IMR-90 (cell line): ENCODE results near the gene TBC1D22A. TPM values are rescaled to one million over a fixed set of nuclear protein-coding genes. Genes with fewer than 3 reads are reported as not detected.

ENCODE experiments used
- ATAC-seq: fragments of 200-7000 bp; cut with Tn5 transposase; 2 replicates; pipeline ENCODE4 v1.9.1; 2020; ENCODE audit warnings: low read depth, mild to moderate bottlenecking, moderate library complexity
- BruUV-seq: library from RNA; stranded (reverse); fragments of 400-500 nt; replicated peaks from 2 replicates; lab custom pipeline; 2021; lab: Mats Ljungman, UMichigan
- CTCF ChIA-PET: fragments of 300-600 bp; formaldehyde crosslinking; extraction: SDS; loops from one replicate; lab custom pipeline; 2021; ENCODE audit warnings: antibody characterized with exemption; lab: Yijun Ruan, JAX
- POLR2A ChIA-PET: fragments of 300-600 bp; sonication (Branson Sonifier 250); formaldehyde crosslinking; loops from one replicate; lab custom pipeline; 2022; ENCODE audit warnings: antibody characterized with exemption; ENCODE audit not compliant: unreplicated experiment; lab: Charles Lee
- DNase-seq: peaks from one replicate; pipeline ENCODE4 v3.0.0; 2013
- H2AFZ ChIP-seq: replicated peaks from 2 replicates; pipeline ENCODE3; 2013; ENCODE audit warnings: low read length, mild to moderate bottlenecking; ENCODE audit not compliant: poor library complexity
- H2AK5ac ChIP-seq: 2 replicates; pipeline ENCODE4 v1.6.1; 2013; ENCODE audit warnings: low read depth, low read length, inconsistent platforms
- H2AK9ac ChIP-seq: replicated peaks from 2 replicates; pipeline ENCODE3; 2013; ENCODE audit warnings: mild to moderate bottlenecking, low read depth, low read length, moderate library complexity; ENCODE audit not compliant: poor library complexity
- H2BK120ac ChIP-seq: 2 replicates; pipeline ENCODE4 v1.6.1; 2013; ENCODE audit warnings: low read depth, low read length, inconsistent platforms
- H2BK15ac ChIP-seq: 3 replicates; pipeline ENCODE4 v1.6.1; 2013; ENCODE audit warnings: low read depth, low read length, inconsistent platforms
- H2BK20ac ChIP-seq: 2 replicates; pipeline ENCODE4 v1.6.1; 2013; ENCODE audit warnings: low read depth, mild to moderate bottlenecking, inconsistent platforms, low read length, moderate library complexity
- H2BK5ac ChIP-seq: 2 replicates; pipeline ENCODE4 v1.6.1; 2013; ENCODE audit warnings: mild to moderate bottlenecking, low read depth, low read length, inconsistent platforms; ENCODE audit not compliant: poor library complexity, severe bottlenecking
- H3K14ac ChIP-seq: replicated peaks from 2 replicates; pipeline ENCODE4 v1.6.1; 2013; ENCODE audit warnings: low read depth, low read length, inconsistent platforms
- H3K18ac ChIP-seq: 2 replicates; pipeline ENCODE4 v1.6.1; 2013; ENCODE audit warnings: low read depth, low read length, control low read depth
- H3K23ac ChIP-seq: 2 replicates; pipeline ENCODE4 v1.6.1; 2013; ENCODE audit warnings: low read depth, low read length, inconsistent platforms
- H3K27ac ChIP-seq: 2 replicates; pipeline ENCODE4 v1.5.1; 2013; ENCODE audit warnings: mild to moderate bottlenecking, control low read depth, low read length; ENCODE audit not compliant: insufficient read depth
- H3K27me3 ChIP-seq: 2 replicates; pipeline ENCODE4 v1.6.1; 2013; ENCODE audit warnings: low read length; ENCODE audit not compliant: control insufficient read depth, insufficient read depth
- H3K36me3 ChIP-seq: 2 replicates; pipeline ENCODE4 v1.6.1; 2013; ENCODE audit warnings: low read length, mixed read lengths; ENCODE audit not compliant: control insufficient read depth, insufficient read depth
- H3K4ac ChIP-seq: 2 replicates; pipeline ENCODE4 v1.6.1; 2013; ENCODE audit warnings: low read depth, low read length, inconsistent platforms
- H3K4me1 ChIP-seq: 2 replicates; pipeline ENCODE4 v1.6.1; 2013; ENCODE audit warnings: low read length, mixed read lengths; ENCODE audit not compliant: control insufficient read depth, insufficient read depth
- H3K4me2 ChIP-seq: 2 replicates; pipeline ENCODE4 v1.6.1; 2013; ENCODE audit warnings: low read depth, mild to moderate bottlenecking, control low read depth, low read length, moderate library complexity
- H3K4me3 ChIP-seq: 2 replicates; pipeline ENCODE4 v1.5.1; 2013; ENCODE audit warnings: low read depth, mild to moderate bottlenecking, control low read depth, low read length, moderate library complexity; ENCODE audit not compliant: insufficient read depth
- H3K56ac ChIP-seq: 2 replicates; pipeline ENCODE4 v1.6.1; 2013; ENCODE audit warnings: low read length, inconsistent platforms; ENCODE audit not compliant: insufficient read depth; ENCODE audit errors: extremely low read depth
- H3K79me1 ChIP-seq, 2 experiments: 2 replicates each; pipeline ENCODE4 v1.6.1; 2013; ENCODE audit warnings: low read length in 2 of 2, inconsistent platforms in 1 of 2, low read depth in 1 of 2
- H3K9ac ChIP-seq: 2 replicates; pipeline ENCODE4 v1.6.1; 2013; ENCODE audit warnings: low read depth, low read length, control low read depth
- H3K9me1 ChIP-seq: 2 replicates; pipeline ENCODE4 v1.6.1; 2013; ENCODE audit warnings: low read length, inconsistent platforms; ENCODE audit not compliant: insufficient read depth
- H3K9me3 ChIP-seq: 2 replicates; pipeline ENCODE4 v1.6.1; 2013; ENCODE audit warnings: low read length; ENCODE audit not compliant: control insufficient read depth, insufficient read depth
- H4K20me1 ChIP-seq: 2 replicates; pipeline ENCODE4 v1.6.1; 2013; ENCODE audit warnings: low read length, inconsistent platforms; ENCODE audit not compliant: insufficient read depth
- H4K5ac ChIP-seq: 2 replicates; pipeline ENCODE4 v1.6.1; 2013; ENCODE audit warnings: mild to moderate bottlenecking, low read depth, low read length, control low read depth
- H4K8ac ChIP-seq, 2 experiments: 2 replicates each; pipeline ENCODE4 v1.6.1; 2013; ENCODE audit warnings: low read depth in 2 of 2, low read length in 2 of 2, control low read depth in 1 of 2, inconsistent platforms in 1 of 2
- H4K91ac ChIP-seq: 2 replicates; pipeline ENCODE4 v1.6.1; 2013; ENCODE audit warnings: low read depth, low read length, inconsistent platforms; ENCODE audit not compliant: insufficient read depth
- CEBPB ChIP-seq: IDR thresholded peaks from 2 replicates; pipeline ENCODE4 v1.6.1; 2012; ENCODE audit warnings: low read depth, low read length, improper control_type of control experiment
- CHD1 ChIP-seq: IDR thresholded peaks from 2 replicates; pipeline ENCODE4 v1.6.1; 2012; ENCODE audit warnings: low read depth, low read length, improper control_type of control experiment
- CTCF ChIP-seq: conservative IDR thresholded peaks from 2 replicates; pipeline ENCODE4 v1.5.1; 2012; ENCODE audit warnings: mild to moderate bottlenecking, low read depth, low read length, improper control_type of control experiment
- ELK1 ChIP-seq: fragments of 150-350 bp; IDR thresholded peaks from 2 replicates; pipeline ENCODE4 v1.6.1; 2016; ENCODE audit warnings: low read depth, mild to moderate bottlenecking, low read length, moderate library complexity, borderline replicate concordance
- FOS ChIP-seq: fragments of 150-350 bp; IDR thresholded peaks from 2 replicates; pipeline ENCODE4 v1.6.1; 2016; ENCODE audit warnings: low read depth, low read length
- MXI1 ChIP-seq: IDR thresholded peaks from 2 replicates; pipeline ENCODE4 v1.6.1; 2012; ENCODE audit warnings: low read depth, mild to moderate bottlenecking, low read length, moderate library complexity, borderline replicate concordance
- NFE2L2 ChIP-seq: fragments of 150-350 bp; IDR thresholded peaks from 2 replicates; pipeline ENCODE4 v1.6.1; 2016; ENCODE audit warnings: low read depth, mild to moderate bottlenecking, low read length
- POLR2A ChIP-seq: IDR thresholded peaks from 2 replicates; pipeline ENCODE4 v1.6.1; 2012; ENCODE audit warnings: mild to moderate bottlenecking, low read depth, low read length
- RFX5 ChIP-seq: IDR thresholded peaks from 2 replicates; pipeline ENCODE4 v1.8.0; 2012; ENCODE audit warnings: low read depth, mild to moderate bottlenecking, low read length, moderate library complexity
- SMC3 ChIP-seq: fragments of 150-350 bp; IDR thresholded peaks from 2 replicates; pipeline ENCODE4 v1.6.1; 2016; ENCODE audit warnings: low read depth, mild to moderate bottlenecking, antibody characterized with exemption, low read length, moderate library complexity
- USF2 ChIP-seq: fragments of 150-350 bp; IDR thresholded peaks from 2 replicates; pipeline ENCODE4 v1.6.1; 2017; ENCODE audit warnings: mild to moderate bottlenecking, antibody characterized with exemption, low read length, low read depth
- WGBS, 2 experiments: methylation state at CpG; one replicate each; pipeline versions ENCODE4 v1.1.5 to v1.1.7; 2013; ENCODE audit warnings: missing lambda C conversion rate in 2 of 2; ENCODE audit not compliant: insufficient read length in 1 of 2; ENCODE audit errors: extremely low coverage in 2 of 2; 5-methylcytosine and 5-hydroxymethylcytosine counted together
- dilution Hi-C: fragments of 300-500 bp; cut with HindIII; formaldehyde crosslinking; loops from one replicate; pipeline ENCODE4 v1.14.3; 2018; ENCODE audit warnings: low sequenced_read_pairs; ENCODE audit not compliant: unreplicated experiment
- in situ Hi-C: fragments of 300-500 bp; cut with MboI; formaldehyde crosslinking; loops from 3 replicates; pipeline ENCODE4 v1.14.3; 2019; ENCODE audit warnings: low sequenced_read_pairs, inconsistent platforms, mixed read lengths
- intact Hi-C: fragments of 100-400 bp; cut with micrococcal nuclease; formaldehyde crosslinking; loops from 2 replicates; pipeline ENCODE4 v1.10.0; 2022
- polyA plus RNA-seq, 3 experiments: library from polyadenylated mRNA; depleted of rRNA; stranded (reverse); fragments of >200 nt; gene quantifications; 2 replicates each; pipeline ENCODE4 v1.2.3, GENCODE V29; 2012; ENCODE audit warnings: low replicate concordance in 1 of 3
- total RNA-seq: library from RNA; depleted of rRNA; stranded (reverse); fragments of >200 nt; gene quantifications from 2 replicates; pipeline ENCODE4 v1.2.3, GENCODE V29; 2012

Gene TBC1D22A
- total and polyA plus RNA-seq, 2 of the 4 experiments (the other 2 are of a cell fraction): 9.0 to 16.7 TPM

- no peaks in the 10 kb centered on the region for H3K4me1 ChIP-seq
- H3K27ac ChIP-seq: no peak overlapping the region
- peak overlapping the region; percentile 4 for H2AFZ ChIP-seq
- no peak overlapping the region for H4K5ac ChIP-seq
- no peak overlapping the region for H3K23ac ChIP-seq
- H3K4me2 ChIP-seq: no peak overlapping the region
- H2BK15ac ChIP-seq: no peak overlapping the region
- no peak overlapping the region for H2BK120ac ChIP-seq
- no peak overlapping the region for H4K8ac ChIP-seq
- H3K56ac ChIP-seq: no peak overlapping the region
- no peaks in the 10 kb centered on the region for H3K79me1 ChIP-seq
- peaks cover 2% of the 10 kb centered on the region; the same call in 1 of the 2 replicates for H3K36me3 ChIP-seq
- H2AK9ac ChIP-seq: no peak overlapping the region
- no peak overlapping the region for H4K91ac ChIP-seq
- intact Hi-C loops (no loop called here), in situ Hi-C loops (no loop called here), dilution Hi-C loops (no loop called here)
- H2BK5ac ChIP-seq: no peak overlapping the region
- ATAC-seq (no peak), DNase-seq (no peak)
- ChIA-PET CTCF (interaction anchor here (0.7 kb wide), 1 partner anchor 247 kb away, joined by 3 read pairs; no protein-coding TSS in a partner anchor), POLR2A (no interaction called here)
- no peak overlapping the region for H3K18ac ChIP-seq
- TF ChIP-seq MXI1 (no peak), CTCF (0 out of 2 replicates have a peak, but pooled peaks have one; percentile 22), FOS (no peak), POLR2A (no peak), USF2 (no peak), RFX5 (no peak), CEBPB (no peak), CHD1 (no peak), ELK1 (no peak), NFE2L2 (no peak), SMC3 (peak; percentile 32; the same call in 1 of the 2 replicates)
- BruUV-seq: no TSS peak
- no peaks in the 10 kb centered on the region for H3K9me1 ChIP-seq
- H2AK5ac ChIP-seq: no peak overlapping the region
- H2BK20ac ChIP-seq: no peak overlapping the region
- WGBS, 2 experiments: 83% methylated on average over 1 of the region's 5 CpGs; no CpG with 5 or more reads in 1 of the 2 experiments
- no peaks in the 10 kb centered on the region; the same call in 1 of the 2 replicates for H4K20me1 ChIP-seq
- no peak overlapping the region for H3K14ac ChIP-seq
- H3K9ac ChIP-seq: no peak overlapping the region
- H3K9me3 ChIP-seq: no peaks in the 10 kb centered on the region
- H3K4ac ChIP-seq: no peak overlapping the region
- no peaks in the 10 kb centered on the region for H3K27me3 ChIP-seq
- H3K4me3 ChIP-seq: no peak overlapping the region
These were observed 363.2 kb downstream of the TBC1D22A start for GRCh38 chr22:47125603-47126002.
